Calu3 (cell line): ENCODE results near the gene ARID5B. TPM values are rescaled to one million over a fixed set of nuclear protein-coding genes. Genes with fewer than 3 reads are reported as not detected.

Source experiments
- BruUV-seq: library from RNA; stranded (reverse); fragments of 400-500 nt; replicated peaks from 2 replicates; lab custom pipeline; 2021; lab: Mats Ljungman, UMichigan
- CTCF ChIA-PET: fragments of 300-600 bp; sonication (Branson Sonifier 250); formaldehyde crosslinking; loops from one replicate; lab custom pipeline; 2022; ENCODE audit warnings: antibody characterized with exemption; lab: Charles Lee
- DNase-seq: peaks from one replicate; pipeline ENCODE4 v3.0.0; 2022
- H3K27ac Mint-ChIP-seq: one replicate; pipeline ENCODE4 v1.8.0; 2022; ENCODE audit warnings: mixed read lengths; ENCODE audit not compliant: unreplicated experiment
- H3K27me3 Mint-ChIP-seq: one replicate; pipeline ENCODE4 v1.8.0; 2022; ENCODE audit warnings: mixed read lengths; ENCODE audit not compliant: unreplicated experiment
- H3K36me3 Mint-ChIP-seq: one replicate; pipeline ENCODE4 v1.8.0; 2022; ENCODE audit warnings: mild to moderate bottlenecking, moderate library complexity, mixed read lengths; ENCODE audit not compliant: insufficient read depth, unreplicated experiment
- H3K4me1 Mint-ChIP-seq: one replicate; pipeline ENCODE4 v1.8.0; 2022; ENCODE audit warnings: mild to moderate bottlenecking, low read depth, mixed read lengths; ENCODE audit not compliant: unreplicated experiment
- H3K4me3 Mint-ChIP-seq: one replicate; pipeline ENCODE4 v1.8.0; 2022; ENCODE audit warnings: mild to moderate bottlenecking, low read depth, moderate library complexity, mixed read lengths; ENCODE audit not compliant: unreplicated experiment
- H3K9me3 Mint-ChIP-seq: one replicate; pipeline ENCODE4 v1.8.0; 2022; ENCODE audit warnings: low read depth, mixed read lengths; ENCODE audit not compliant: unreplicated experiment
- intact Hi-C: fragments of 100-400 bp; cut with micrococcal nuclease; formaldehyde crosslinking; loops from one replicate; pipeline ENCODE4 v1.10.0; 2022; ENCODE audit not compliant: unreplicated experiment
- total RNA-seq: library from RNA; stranded (reverse); gene quantifications from 2 replicates; pipeline ENCODE4 v1.2.3, GENCODE V29; 2022
- TF ChIP-seq, protein P1 (sequence below): fragments of 200-600 bp; IDR thresholded peaks from one replicate; pipeline ENCODE4 v1.8.0; 2022; ENCODE audit warnings: antibody characterized with exemption; ENCODE audit not compliant: unreplicated experiment

ARID5B gene
- total RNA-seq, 1 experiment from 2014 or later, result 10.0 TPM

DNA sequence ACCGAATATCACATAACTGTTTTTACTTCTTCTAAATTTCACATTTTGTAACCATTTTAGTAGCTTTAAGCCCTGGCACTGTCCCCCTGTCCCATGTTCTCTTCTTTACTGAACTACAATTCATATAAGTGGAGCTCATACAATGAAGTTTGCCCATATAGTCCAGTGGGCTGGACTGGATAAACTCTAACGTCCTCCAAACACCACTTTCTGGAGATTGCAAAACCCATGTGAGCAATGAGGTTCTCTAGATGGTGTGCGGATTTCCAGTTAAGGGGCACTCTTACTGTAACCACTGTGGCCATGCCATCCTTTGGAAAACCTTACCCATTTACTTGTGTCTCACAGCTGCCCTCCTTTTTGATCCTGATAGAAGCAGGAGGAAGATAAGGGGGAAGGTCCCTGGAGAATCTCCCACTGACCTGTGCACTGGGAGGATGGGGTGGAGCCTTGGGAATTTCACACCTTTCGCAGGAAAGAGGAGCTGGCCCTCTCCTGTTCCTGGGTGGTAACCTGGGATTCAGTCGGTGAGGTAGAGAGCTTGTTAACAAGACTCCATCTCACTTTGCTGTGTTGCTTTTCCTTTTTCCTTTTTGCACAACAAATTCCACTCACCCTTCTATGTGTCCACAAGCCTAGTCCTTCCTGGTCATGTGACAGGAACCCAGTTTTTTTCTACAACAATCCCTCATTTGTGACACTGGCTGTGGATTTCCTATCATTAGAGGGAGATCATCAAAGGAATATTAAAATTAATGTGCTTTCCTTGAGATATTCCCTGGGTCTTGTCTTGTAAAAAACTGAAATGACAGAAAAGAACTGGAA lies 120.7 kb downstream of the ARID5B start:
- H3K27me3 Mint-ChIP-seq, result no peaks in the 10 kb centered on the region
- intact Hi-C loops, result no loop called here
- H3K4me3 Mint-ChIP-seq, result no peak overlapping the region
- no peaks in the 10 kb centered on the region for H3K9me3 Mint-ChIP-seq
- H3K4me1 Mint-ChIP-seq, result peaks cover 22% of the 10 kb centered on the region
- no peaks in the 10 kb centered on the region for H3K36me3 Mint-ChIP-seq
- TF ChIP-seq, protein P1, sequence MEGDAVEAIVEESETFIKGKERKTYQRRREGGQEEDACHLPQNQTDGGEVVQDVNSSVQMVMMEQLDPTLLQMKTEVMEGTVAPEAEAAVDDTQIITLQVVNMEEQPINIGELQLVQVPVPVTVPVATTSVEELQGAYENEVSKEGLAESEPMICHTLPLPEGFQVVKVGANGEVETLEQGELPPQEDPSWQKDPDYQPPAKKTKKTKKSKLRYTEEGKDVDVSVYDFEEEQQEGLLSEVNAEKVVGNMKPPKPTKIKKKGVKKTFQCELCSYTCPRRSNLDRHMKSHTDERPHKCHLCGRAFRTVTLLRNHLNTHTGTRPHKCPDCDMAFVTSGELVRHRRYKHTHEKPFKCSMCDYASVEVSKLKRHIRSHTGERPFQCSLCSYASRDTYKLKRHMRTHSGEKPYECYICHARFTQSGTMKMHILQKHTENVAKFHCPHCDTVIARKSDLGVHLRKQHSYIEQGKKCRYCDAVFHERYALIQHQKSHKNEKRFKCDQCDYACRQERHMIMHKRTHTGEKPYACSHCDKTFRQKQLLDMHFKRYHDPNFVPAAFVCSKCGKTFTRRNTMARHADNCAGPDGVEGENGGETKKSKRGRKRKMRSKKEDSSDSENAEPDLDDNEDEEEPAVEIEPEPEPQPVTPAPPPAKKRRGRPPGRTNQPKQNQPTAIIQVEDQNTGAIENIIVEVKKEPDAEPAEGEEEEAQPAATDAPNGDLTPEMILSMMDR, result no peak
- no peak overlapping the region for H3K27ac Mint-ChIP-seq
- DNase-seq, result no peak
- no TSS peak for BruUV-seq
- CTCF ChIA-PET, result no interaction called here

GRCh38 chr10:62022830-62023229 lies 121.3 kb downstream of the ARID5B start:
- peaks cover 28% of the 10 kb centered on the region for H3K4me1 Mint-ChIP-seq
- H3K4me3 Mint-ChIP-seq, result no peak overlapping the region
- TF ChIP-seq, protein P1, result no peak
- no peaks in the 10 kb centered on the region for H3K27me3 Mint-ChIP-seq
- no TSS peak for BruUV-seq
- DNase-seq, result no peak
- H3K27ac Mint-ChIP-seq, result no peak overlapping the region
- H3K36me3 Mint-ChIP-seq, result no peaks in the 10 kb centered on the region
- H3K9me3 Mint-ChIP-seq, result no peaks in the 10 kb centered on the region
- intact Hi-C loops, result no loop called here
- CTCF ChIA-PET, result interaction anchor here (3.2 kb wide), 1 partner anchor 11 kb away, joined by 11 read pairs; no protein-coding TSS in a partner anchor

DNA sequence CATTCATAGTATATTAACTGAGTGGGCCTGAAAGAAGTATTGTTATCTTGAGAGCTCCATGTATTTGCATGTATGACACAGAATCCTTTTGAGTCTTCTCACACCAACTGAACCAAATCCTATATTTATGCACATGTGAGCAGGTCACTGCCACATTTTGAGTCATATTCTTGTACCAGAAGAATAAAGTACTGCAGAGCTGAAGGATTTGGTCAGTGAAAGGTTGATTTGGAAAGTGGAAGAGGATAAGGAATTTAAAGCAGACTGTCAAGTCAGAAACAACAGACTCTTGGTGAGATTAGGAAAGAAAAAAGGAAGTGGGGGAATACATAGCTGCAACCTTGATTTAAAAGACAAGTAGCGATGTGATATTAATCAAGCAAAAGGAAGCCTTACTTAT lies 121.8 kb downstream of the ARID5B start:
- TF ChIP-seq, protein P1, result no peak
- no peak for DNase-seq
- CTCF ChIA-PET, result interaction anchor here (3.2 kb wide), 1 partner anchor 11 kb away, joined by 11 read pairs; no protein-coding TSS in a partner anchor
- Mint-ChIP-seq H3K4me3 (no peak overlapping the region), H3K27me3 (no peaks in the 10 kb centered on the region), H3K27ac (no peak overlapping the region), H3K36me3 (no peaks in the 10 kb centered on the region), H3K9me3 (no peaks in the 10 kb centered on the region), H3K4me1 (peaks cover 30% of the 10 kb centered on the region)
- intact Hi-C loops, result no loop called here
- BruUV-seq, result no TSS peak

DNA sequence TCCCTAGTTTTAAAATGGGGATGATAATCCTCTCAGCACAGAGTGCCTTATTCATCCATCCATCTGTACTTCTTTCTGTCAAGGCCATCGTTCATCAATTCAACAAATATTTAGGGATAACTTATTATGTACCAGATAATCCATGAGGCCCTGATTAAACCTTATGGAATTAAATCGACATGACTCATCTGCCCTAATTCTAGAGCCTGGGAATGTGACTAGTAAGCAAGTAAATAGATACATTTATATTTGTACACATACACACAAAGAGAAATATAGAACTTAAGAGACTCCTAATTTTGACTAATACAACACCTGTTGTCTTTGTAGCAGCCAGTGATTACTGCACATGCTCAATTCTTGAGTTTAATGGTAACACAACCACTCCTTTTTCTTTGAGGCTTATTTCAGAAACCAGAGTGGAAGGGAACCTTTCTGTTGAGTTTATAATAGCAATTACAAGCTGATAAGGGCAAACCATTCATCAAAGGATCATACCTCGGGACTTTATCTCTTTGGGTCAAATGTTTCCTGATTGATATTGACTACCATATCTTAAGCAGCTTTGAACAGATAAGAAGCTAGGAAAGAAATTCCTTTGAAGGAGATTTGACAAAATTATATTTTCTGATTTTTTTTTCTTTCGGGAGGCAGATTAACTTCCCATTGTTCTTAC lies 122.7 kb downstream of the ARID5B start:
- H3K36me3 Mint-ChIP-seq, result no peaks in the 10 kb centered on the region
- no peaks in the 10 kb centered on the region for H3K9me3 Mint-ChIP-seq
- CTCF ChIA-PET, result interaction anchor here (3.2 kb wide), 1 partner anchor 12 kb away, joined by 11 read pairs; no protein-coding TSS in a partner anchor
- no peak for DNase-seq
- peaks cover 30% of the 10 kb centered on the region for H3K4me1 Mint-ChIP-seq
- TF ChIP-seq, protein P1, result no peak
- BruUV-seq, result no TSS peak
- H3K4me3 Mint-ChIP-seq, result no peak overlapping the region
- intact Hi-C loops, result no loop called here
- no peaks in the 10 kb centered on the region for H3K27me3 Mint-ChIP-seq
- H3K27ac Mint-ChIP-seq, result no peak overlapping the region
